Activated CD8-positive, alpha-beta memory T cell treated with anti-CD3 and anti-CD28 coated beads, Interleukin-2, amount 10 ng/mL, durations not matched to agents 7 days and 5 days (primary cell): ENCODE results near the gene HP1BP3. TPM values are rescaled to one million over a fixed set of nuclear protein-coding genes. Genes with fewer than 3 reads are reported as not detected.
A peak's percentile ranks its signal among the peaks of the same experiment; 100 is the strongest.
"Not testable (repeated sequence)": the region's sequence is repeated elsewhere in the genome, so short reads cannot be mapped to it uniquely, and the experiment has no call there.

Experiments
- ATAC-seq: fragments of 150-1000 bp; cut with Tn5 transposase; one replicate; pipeline ENCODE4 v1.10.0; 2021; ENCODE audit warnings: moderate library complexity
- CTCF ChIA-PET: fragments of 350-600 bp; sonication (Branson Sonifier 250); formaldehyde crosslinking; loops from one replicate; lab custom pipeline; 2021; ENCODE audit warnings: antibody characterized with exemption; lab: Charles Lee
- DNase-seq: peaks from one replicate; pipeline ENCODE4 v3.0.0-alpha.2; 2020
- H3K27ac Mint-ChIP-seq: one replicate; pipeline ENCODE4 v1.8.0; 2021; ENCODE audit warnings: mild to moderate bottlenecking, mixed read lengths
- H3K27me3 Mint-ChIP-seq: one replicate; pipeline ENCODE4 v1.8.0; 2021; ENCODE audit warnings: mixed read lengths
- H3K36me3 Mint-ChIP-seq: one replicate; pipeline ENCODE4 v1.8.0; 2021; ENCODE audit warnings: mild to moderate bottlenecking, mixed read lengths
- H3K4me1 Mint-ChIP-seq: one replicate; pipeline ENCODE4 v1.8.0; 2021; ENCODE audit warnings: mixed read lengths
- H3K4me3 Mint-ChIP-seq: one replicate; pipeline ENCODE4 v1.8.0; 2021; ENCODE audit warnings: mild to moderate bottlenecking, moderate library complexity, mixed read lengths
- H3K9me3 Mint-ChIP-seq: one replicate; pipeline ENCODE4 v1.8.0; 2022; ENCODE audit warnings: low read depth, mixed read lengths
- total RNA-seq, 2 experiments: library from RNA; stranded (reverse); gene quantifications; one replicate each; pipeline ENCODE4 v1.2.3, GENCODE V29; 2021

Gene HP1BP3
- total RNA-seq, 2 experiments from 2014 or later, result 295 to 364 TPM

- Mint-ChIP-seq H3K27ac (no peak overlapping the region), H3K4me3 (no peak overlapping the region), H3K36me3 (peaks cover 3% of the 10 kb centered on the region), H3K27me3 (no peaks in the 10 kb centered on the region), H3K4me1 (peaks cover 9% of the 10 kb centered on the region), H3K9me3 (no peaks in the 10 kb centered on the region)
- DNase-seq, result no peak
- no peak for ATAC-seq
- CTCF ChIA-PET, result no interaction called here
Measured at GRCh38 chr1:20790785-20791184, 3.7 kb upstream of the HP1BP3 start.

GRCh38 chr1:20789598-20789997 lies 2.5 kb upstream of the HP1BP3 start:
- H3K4me1 Mint-ChIP-seq, result peaks cover 16% of the 10 kb centered on the region
- CTCF ChIA-PET, H3K9me3 Mint-ChIP-seq, ATAC-seq, H3K4me3 Mint-ChIP-seq, H3K36me3 Mint-ChIP-seq, H3K27ac Mint-ChIP-seq, DNase-seq, H3K27me3 Mint-ChIP-seq: not testable (repeated sequence)

- H3K27ac Mint-ChIP-seq, result peak overlapping the region; percentile 94
- peaks cover 25% of the 10 kb centered on the region for H3K4me1 Mint-ChIP-seq
- CTCF ChIA-PET, result interaction anchor here (1.1 to 2.0 kb wide), 4 partner anchors 8 to 154 kb away, joined by 3 to 7 read pairs (median 6); no protein-coding TSS in a partner anchor
- H3K27me3 Mint-ChIP-seq, result no peaks in the 10 kb centered on the region
- peaks cover 11% of the 10 kb centered on the region for H3K36me3 Mint-ChIP-seq
- H3K4me3 Mint-ChIP-seq, result peak overlapping the region; percentile 99
- no peaks in the 10 kb centered on the region for H3K9me3 Mint-ChIP-seq
- DNase-seq (no peak), ATAC-seq (no peak)
Measured at GRCh38 chr1:20787840-20788795, 1.0 kb upstream of the HP1BP3 start.

- ATAC-seq (peak; percentile 85), DNase-seq (peak; percentile 95)
- CTCF ChIA-PET, result interaction anchor here (0.9 to 2.5 kb wide), 10 partner anchors 10 to 548 kb away, joined by 3 to 10 read pairs (median 4); no protein-coding TSS in a partner anchor
- Mint-ChIP-seq H3K4me3 (peak overlapping the region; percentile 99), H3K4me1 (peaks cover 28% of the 10 kb centered on the region), H3K27me3 (no peaks in the 10 kb centered on the region), H3K9me3 (no peaks in the 10 kb centered on the region), H3K27ac (peak overlapping the region; percentile 99), H3K36me3 (peaks cover 11% of the 10 kb centered on the region)
Measured at GRCh38 chr1:20786253-20787028, 666 bp downstream of the HP1BP3 start.

- CTCF ChIA-PET, result interaction anchor here (1.0 to 2.5 kb wide), 4 partner anchors 23 to 485 kb away, joined by 3 to 10 read pairs (median 6); no protein-coding TSS in a partner anchor
- Mint-ChIP-seq H3K27ac (peak overlapping the region; percentile 99), H3K4me1 (peaks cover 32% of the 10 kb centered on the region), H3K27me3 (no peaks in the 10 kb centered on the region), H3K9me3 (no peaks in the 10 kb centered on the region), H3K36me3 (peaks cover 15% of the 10 kb centered on the region), H3K4me3 (peak overlapping the region; percentile 99)
- DNase-seq (no peak), ATAC-seq (no peak)
Measured at GRCh38 chr1:20785907-20786252, 1.2 kb downstream of the HP1BP3 start.

- DNase-seq (no peak), ATAC-seq (no peak)
- H3K36me3 Mint-ChIP-seq, result peaks cover 52% of the 10 kb centered on the region
- H3K4me3 Mint-ChIP-seq, result no peak overlapping the region
- H3K4me1 Mint-ChIP-seq, result peaks cover 13% of the 10 kb centered on the region
- no peaks in the 10 kb centered on the region for H3K9me3 Mint-ChIP-seq
- H3K27ac Mint-ChIP-seq, result no peak overlapping the region
- no peaks in the 10 kb centered on the region for H3K27me3 Mint-ChIP-seq
- CTCF ChIA-PET, result no interaction called here
Measured at GRCh38 chr1:20775700-20776099, 11.4 kb downstream of the HP1BP3 start.

DNA sequence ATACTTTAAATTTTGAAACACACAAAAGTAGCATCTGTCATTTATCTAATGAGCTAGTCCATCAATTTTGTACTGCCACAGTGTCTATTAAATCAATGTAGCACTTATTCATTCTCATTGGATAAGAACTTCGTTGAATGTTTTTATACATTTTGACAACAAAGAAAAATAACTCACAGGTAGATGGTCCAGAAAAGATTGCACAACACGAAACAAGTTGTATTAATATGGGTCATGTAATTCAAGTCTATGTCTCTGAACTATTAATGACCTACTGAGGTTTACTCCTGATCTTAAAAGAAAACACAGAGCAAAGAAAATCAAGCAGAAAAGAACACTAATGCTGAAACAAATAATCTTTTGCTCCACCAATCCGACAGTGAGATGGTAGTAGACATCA lies 15.3 kb downstream of the HP1BP3 start:
- Mint-ChIP-seq H3K4me3 (no peak overlapping the region), H3K27ac (no peak overlapping the region), H3K27me3 (no peaks in the 10 kb centered on the region), H3K4me1 (peaks cover 6% of the 10 kb centered on the region), H3K9me3 (no peaks in the 10 kb centered on the region), H3K36me3 (peaks cover 48% of the 10 kb centered on the region)
- no peak for DNase-seq
- ATAC-seq, result no peak
- CTCF ChIA-PET, result no interaction called here

GRCh38 chr1:20770314-20771087 lies 16.6 kb downstream of the HP1BP3 start:
- no peak for DNase-seq
- Mint-ChIP-seq H3K4me1 (no peaks in the 10 kb centered on the region), H3K27ac (no peak overlapping the region), H3K27me3 (no peaks in the 10 kb centered on the region), H3K36me3 (peaks cover 51% of the 10 kb centered on the region), H3K9me3 (no peaks in the 10 kb centered on the region), H3K4me3 (no peak overlapping the region)
- CTCF ChIA-PET, result no interaction called here
- no peak for ATAC-seq

DNA sequence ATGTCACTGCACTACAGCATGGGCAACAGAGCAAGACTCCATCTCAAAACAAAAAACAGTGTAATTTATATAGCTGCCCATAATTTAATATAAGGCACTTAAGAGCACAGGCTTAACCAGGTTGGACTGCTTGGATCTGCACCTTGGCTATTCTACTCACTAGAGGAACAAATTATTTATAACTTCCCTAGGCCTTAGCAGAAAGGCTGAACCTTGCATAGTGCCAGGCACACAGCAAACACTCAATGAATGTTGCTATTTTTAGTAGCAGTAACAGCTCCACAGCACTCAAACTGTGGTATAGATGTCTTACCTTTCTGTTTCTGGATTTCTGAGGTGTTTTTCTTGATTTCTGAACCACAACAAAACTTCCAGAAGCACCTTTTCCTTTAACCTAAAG lies 19.8 kb downstream of the HP1BP3 start:
- H3K36me3 Mint-ChIP-seq, result peaks cover 57% of the 10 kb centered on the region
- no peaks in the 10 kb centered on the region for H3K27me3 Mint-ChIP-seq
- CTCF ChIA-PET, result interaction anchor here (0.8 to 1.3 kb wide), 2 partner anchors 17 to 34 kb away, joined by 3 to 5 read pairs; partner anchors contain the start of gene SH2D5
- H3K4me1 Mint-ChIP-seq, result no peaks in the 10 kb centered on the region
- no peak overlapping the region for H3K4me3 Mint-ChIP-seq
- no peak overlapping the region for H3K27ac Mint-ChIP-seq
- ATAC-seq, result no peak
- H3K9me3 Mint-ChIP-seq, result no peaks in the 10 kb centered on the region
- no peak for DNase-seq

DNA sequence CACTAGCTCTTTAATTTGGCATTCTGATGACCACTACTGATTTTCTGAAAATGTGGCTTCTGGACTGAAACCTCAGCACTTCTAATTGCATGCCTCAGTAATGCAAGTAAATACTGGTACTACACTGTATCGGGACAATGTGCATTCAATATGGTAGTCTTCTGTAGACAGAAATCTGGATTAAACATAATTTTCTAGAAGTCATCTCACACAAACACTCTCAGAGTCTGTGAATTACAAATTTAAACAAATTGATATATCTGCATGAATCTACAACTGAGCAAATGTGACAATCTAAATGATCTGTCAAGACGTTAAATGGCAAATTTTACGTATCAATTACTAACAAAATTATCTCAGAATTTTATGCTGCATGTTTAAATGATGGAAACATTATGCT lies 23.7 kb downstream of the HP1BP3 start:
- CTCF ChIA-PET, result interaction anchor here (0.7 kb wide), 1 partner anchor 22 kb away, joined by 3 read pairs; no protein-coding TSS in a partner anchor
- H3K9me3 Mint-ChIP-seq, result no peaks in the 10 kb centered on the region
- no peak overlapping the region for H3K4me3 Mint-ChIP-seq
- H3K4me1 Mint-ChIP-seq, result no peaks in the 10 kb centered on the region
- no peak for DNase-seq
- H3K36me3 Mint-ChIP-seq, result peaks cover 62% of the 10 kb centered on the region
- no peak overlapping the region for H3K27ac Mint-ChIP-seq
- H3K27me3 Mint-ChIP-seq, result no peaks in the 10 kb centered on the region
- no peak for ATAC-seq

- Mint-ChIP-seq H3K4me3 (no peak overlapping the region), H3K9me3 (no peaks in the 10 kb centered on the region), H3K27ac (no peak overlapping the region), H3K4me1 (no peaks in the 10 kb centered on the region), H3K36me3 (peaks cover 71% of the 10 kb centered on the region), H3K27me3 (no peaks in the 10 kb centered on the region)
- CTCF ChIA-PET, result no interaction called here
- DNase-seq, result no peak
- no peak for ATAC-seq
Measured at GRCh38 chr1:20760322-20760721, 26.8 kb downstream of the HP1BP3 start.

GRCh38 chr1:20753589-20753988 lies 33.5 kb downstream of the HP1BP3 start:
- ATAC-seq (no peak), DNase-seq (no peak)
- CTCF ChIA-PET, result no interaction called here
- Mint-ChIP-seq H3K27ac (peak overlapping the region; percentile 33), H3K4me1 (peaks cover 6% of the 10 kb centered on the region), H3K27me3 (no peaks in the 10 kb centered on the region), H3K9me3 (no peaks in the 10 kb centered on the region), H3K4me3 (no peak overlapping the region), H3K36me3 (peaks cover 48% of the 10 kb centered on the region)
